ENCODE data around the gene CCDC8.
"Not testable (repeated sequence)": the region's sequence is repeated elsewhere in the genome, so short reads cannot be mapped to it uniquely, and the experiment has no call there.

CCDC8 gene

GRCh38 chr19:46447824-46448223 lies 34.5 kb upstream of the CCDC8 start:
- no peak for DNase-seq (ENCODE audit: low spot score)
- H3K27ac ChIP-seq = peak overlapping the region; percentile 49
- ChIA-PET CTCF (no interaction called here), POLR2A (ENCODE audit: low non-redundant PET) (no interaction called here)
- TF ChIP-seq CTCF (conservative IDR thresholded peaks at IDR 0.05; ENCODE audit: low read depth) = no peak

- ChIA-PET CTCF (interaction anchor here (0.5 kb wide), 2 partner anchors 122 to 410 kb away, joined by 3 to 7 read pairs; no protein-coding TSS in a partner anchor), POLR2A (ENCODE audit: low non-redundant PET) (no interaction called here)
- TF ChIP-seq CTCF (conservative IDR thresholded peaks at IDR 0.05; ENCODE audit: low read depth) = no peak
- no peak for DNase-seq (ENCODE audit: low spot score)
- peak overlapping the region; percentile 49; the same call in 1 of the 2 replicates for H3K27ac ChIP-seq
Observed at GRCh38 chr19:46447006-46447405, 33.6 kb upstream of the CCDC8 start.

- H3K27ac ChIP-seq = no peak overlapping the region
- ChIA-PET POLR2A (ENCODE audit: low non-redundant PET) (no interaction called here), CTCF (interaction anchor here (0.7 kb wide), 1 partner anchor 318 kb away, joined by 3 read pairs; no protein-coding TSS in a partner anchor)
- no peak for DNase-seq (ENCODE audit: low spot score)
- no peak for TF ChIP-seq CTCF (conservative IDR thresholded peaks at IDR 0.05; ENCODE audit: low read depth)
Observed at GRCh38 chr19:46446021-46446420, 32.7 kb upstream of the CCDC8 start.

- no peak for TF ChIP-seq CTCF (conservative IDR thresholded peaks at IDR 0.05; ENCODE audit: low read depth)
- peak; percentile 73 for DNase-seq (ENCODE audit: low spot score)
- H3K27ac ChIP-seq = peak overlapping the region; percentile 87
- POLR2A ChIA-PET (ENCODE audit: low non-redundant PET) = no interaction called here
- CTCF ChIA-PET = no interaction called here
Observed at GRCh38 chr19:46442808-46443450, 29.6 kb upstream of the CCDC8 start.

- ChIA-PET POLR2A (ENCODE audit: low non-redundant PET) (no interaction called here), CTCF (no interaction called here)
- no peak for TF ChIP-seq CTCF (conservative IDR thresholded peaks at IDR 0.05; ENCODE audit: low read depth)
- DNase-seq (ENCODE audit: low spot score) = no peak
- no peak overlapping the region; the same call in 1 of the 2 replicates for H3K27ac ChIP-seq
Observed at GRCh38 chr19:46441866-46442265, 28.5 kb upstream of the CCDC8 start.

- CTCF ChIA-PET = interaction anchor here (1.0 kb wide), 1 partner anchor 44 kb away, joined by 3 read pairs; no protein-coding TSS in a partner anchor
- DNase-seq (ENCODE audit: low spot score); POLR2A ChIA-PET (ENCODE audit: low non-redundant PET); H3K27ac ChIP-seq: not testable (repeated sequence)
Observed at GRCh38 chr19:46435689-46436088, 22.3 kb upstream of the CCDC8 start.

- no peak overlapping the region for H3K27ac ChIP-seq
- ChIA-PET POLR2A (ENCODE audit: low non-redundant PET) (no interaction called here), CTCF (interaction anchor here (1.0 kb wide), 1 partner anchor 45 kb away, joined by 3 read pairs; no protein-coding TSS in a partner anchor)
- no peak for TF ChIP-seq CTCF (conservative IDR thresholded peaks at IDR 0.05; ENCODE audit: low read depth)
- no peak for DNase-seq (ENCODE audit: low spot score)
Observed at GRCh38 chr19:46435009-46435408, 21.6 kb upstream of the CCDC8 start.

GRCh38 chr19:46433470-46433869 lies 20.1 kb upstream of the CCDC8 start:
- DNase-seq (ENCODE audit: low spot score); POLR2A ChIA-PET (ENCODE audit: low non-redundant PET); H3K27ac ChIP-seq: not testable (repeated sequence)
- CTCF ChIA-PET = interaction anchor here (0.6 kb wide), 1 partner anchor 24 kb away, joined by 3 read pairs; no protein-coding TSS in a partner anchor
